Measurements from ENCODE around the gene ROBO2.

DNA sequence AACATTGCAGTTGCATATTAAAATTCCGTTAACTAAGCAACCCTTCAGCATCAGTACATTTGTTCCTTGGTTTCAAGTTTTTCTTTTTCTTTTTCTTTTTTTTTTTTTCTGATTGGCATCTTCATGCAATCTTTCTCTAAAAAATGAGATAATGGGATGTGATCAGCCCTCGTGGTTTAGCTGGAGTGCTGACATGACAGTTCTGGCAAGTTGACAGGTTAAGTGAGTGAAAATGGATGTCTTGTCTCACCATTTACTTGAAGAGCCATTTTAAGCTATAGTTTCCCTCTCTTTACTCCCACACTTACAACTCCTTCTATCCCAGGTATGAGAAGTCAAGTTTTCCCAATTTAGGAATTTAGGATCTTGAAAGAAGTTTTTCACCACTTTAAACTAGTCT lies 495.2 kb downstream of the ROBO2 start:
- TF ChIP-seq POLR2A (IDR thresholded peaks at IDR 0.05; ENCODE audit: low read depth, low read length) (no peak), POLR2AphosphoS5 (IDR thresholded peaks at IDR 0.05; ENCODE audit: low read depth, low read length) (no peak), TAF1 (IDR thresholded peaks at IDR 0.05; ENCODE audit: borderline replicate concordance, low read depth, low read length) (no peak)

All from GM12892 (cell line).